GM18511 (cell line): Measurements from ENCODE around the gene NOP9.
"Not testable (repeated sequence)": the region's sequence is repeated elsewhere in the genome, so short reads cannot be mapped to it uniquely, and the experiment has no call there.

Experiments
- ATAC-seq: cut with Tn5 transposase; IDR thresholded peaks from one replicate; pipeline ENCODE4 v1.9.1; 2021; ENCODE audit warnings: mild to moderate bottlenecking, moderate library complexity; ENCODE audit not compliant: unreplicated experiment

NOP9 gene

GRCh38 chr14:24323341-24323740 is 23.7 kb downstream of the NOP9 start:
- ATAC-seq = no peak

- ATAC-seq = no peak
Measured at GRCh38 chr14:24324024-24324423, 24.4 kb downstream of the NOP9 start.

GRCh38 chr14:24325041-24325530 is 25.4 kb downstream of the NOP9 start:
- no peak for ATAC-seq

- ATAC-seq = no peak
Measured at GRCh38 chr14:24325963-24326362, 26.3 kb downstream of the NOP9 start.

- ATAC-seq = no peak
Measured at GRCh38 chr14:24327303-24327702, 27.7 kb downstream of the NOP9 start.

GRCh38 chr14:24327914-24328313 is 28.3 kb downstream of the NOP9 start:
- not testable (repeated sequence) for ATAC-seq

- no peak for ATAC-seq
Measured at GRCh38 chr14:24329073-24329663, 29.5 kb downstream of the NOP9 start.

- ATAC-seq = no peak
Measured at GRCh38 chr14:24329736-24330135, 30.1 kb downstream of the NOP9 start.

GRCh38 chr14:24330973-24331674 is 31.5 kb downstream of the NOP9 start:
- no peak for ATAC-seq

- ATAC-seq = no peak
Measured at GRCh38 chr14:24331731-24332267, 32.1 kb downstream of the NOP9 start.

- peak; percentile 90 for ATAC-seq
Measured at GRCh38 chr14:24332268-24332993, 32.8 kb downstream of the NOP9 start.

GRCh38 chr14:24334431-24335291 is 35.0 kb downstream of the NOP9 start, which contains the start of gene ADCY4:
Gene ADCY4, minus strand, starts transcription at chr14:24335071. Its CDS starts 419 bp downstream, at chr14:24334652.
- ATAC-seq = no peak

- ATAC-seq = no peak
Measured at GRCh38 chr14:24335461-24336171, 36.0 kb downstream of the NOP9 start.

GRCh38 chr14:24337144-24337823 is 37.6 kb downstream of the NOP9 start:
- no peak for ATAC-seq

- no peak for ATAC-seq
Measured at GRCh38 chr14:24337824-24338175, 38.1 kb downstream of the NOP9 start.

- no peak for ATAC-seq
Measured at GRCh38 chr14:24338843-24339242, 39.2 kb downstream of the NOP9 start.

- peak; percentile 89 for ATAC-seq
Measured at GRCh38 chr14:24339284-24340151, 39.9 kb downstream of the NOP9 start, which contains the start of gene RIPK3. Gene RIPK3, minus strand, starts transcription at chr14:24339991. Its CDS starts 165 bp downstream, at chr14:24339826.

GRCh38 chr14:24340606-24341005 is 41.0 kb downstream of the NOP9 start:
- ATAC-seq = no peak
